Measurements from ENCODE around the gene ACP5. TPM values are rescaled to one million over a fixed set of nuclear protein-coding genes. Genes with fewer than 3 reads are reported as not detected.

The ACP5 gene
- total RNA-seq, 1 donor = 0.43 TPM

GRCh38 chr19:11530432-11530831, 47.0 kb downstream of the ACP5 start:
- TF ChIP-seq CTCF (IDR thresholded peaks at IDR 0.05; ENCODE audit: insufficient read depth, low read depth, low read length) = peak; percentile 15
- DNase-seq (ENCODE audit: low read depth) = peak; percentile 78
- H3K4me3 ChIP-seq (ENCODE audit: low read depth, low read length) = no peak overlapping the region

GRCh38 chr19:11528551-11529341, 48.7 kb downstream of the ACP5 start, which contains the start of gene ECSIT:
Gene ECSIT (minus strand): TSS chr19:11529134. CDS start chr19:11519170, 9,964 bp downstream.
- H3K4me3 ChIP-seq (ENCODE audit: low read depth, low read length) = peak within 1 kb of the TSS; percentile 92
- no peak for TF ChIP-seq CTCF (IDR thresholded peaks at IDR 0.05; ENCODE audit: insufficient read depth, low read depth, low read length)
- peak; percentile 99 for DNase-seq (ENCODE audit: low read depth)

Other genes with a start within 250 kb of the ACP5 start
- 8.7 and 9.1 TPM in 2 replicates for gene RAB3D, start 238.0 kb downstream of the ACP5 start, total RNA-seq
- 96.7 and 121 TPM in 2 replicates for gene TMEM205, start 231.4 kb downstream of the ACP5 start, total RNA-seq
- gene CCDC159, start 231.1 kb downstream of the ACP5 start, total RNA-seq = 6.0 and 6.4 TPM in 2 replicates
- 16.8 and 20.6 TPM in 2 replicates for gene PLPPR2, start 222.2 kb downstream of the ACP5 start, total RNA-seq
- gene SWSAP1, start 203.0 kb downstream of the ACP5 start, total RNA-seq = 0.86 and 1.3 TPM in 2 replicates
- 5.6 and 6.8 TPM in 2 replicates for gene EPOR, start 193.3 kb downstream of the ACP5 start, total RNA-seq
- gene RGL3, start 158.3 kb downstream of the ACP5 start, total RNA-seq = 0.32 and 1.3 TPM in 2 replicates
- gene ODAD3, start 142.5 kb downstream of the ACP5 start, total RNA-seq = under 0.01 and 0.43 TPM in 2 replicates
- 85.5 and 93.1 TPM in 2 replicates for gene PRKCSH, start 142.0 kb downstream of the ACP5 start, total RNA-seq
- not detected in 2 replicates for gene ELAVL3, start 96.6 kb downstream of the ACP5 start, total RNA-seq
- gene ZNF653, start 71.8 kb downstream of the ACP5 start, total RNA-seq = 3.9 and 4.7 TPM in 2 replicates
- 22.9 and 27.4 TPM in 2 replicates for gene ECSIT, start 48.5 kb downstream of the ACP5 start, total RNA-seq
- 61.3 and 148 TPM in 2 replicates for gene CNN1, start 38.8 kb downstream of the ACP5 start, total RNA-seq
- 31.1 and 36.7 TPM in 2 replicates for gene ELOF1, start 18.4 kb downstream of the ACP5 start, total RNA-seq
- gene ZNF627, start 19.8 kb upstream of the ACP5 start, total RNA-seq = 16.8 and 19.0 TPM in 2 replicates
- 5.2 and 5.6 TPM in 2 replicates for gene ZNF823, start 161.3 kb upstream of the ACP5 start, total RNA-seq
- 5.6 and 6.8 TPM in 2 replicates for gene ZNF441, start 189.4 kb upstream of the ACP5 start, total RNA-seq
- 1.3 and 2.2 TPM in 2 replicates for gene ZNF491, start 220.9 kb upstream of the ACP5 start, total RNA-seq
- gene ZNF440, start 236.6 kb upstream of the ACP5 start, total RNA-seq = 6.8 and 9.5 TPM in 2 replicates